Stimulated activated naive CD4-positive, alpha-beta T cell (primary cell): ENCODE data around the gene AP3S1.
"Not testable (repeated sequence)": the region's sequence is repeated elsewhere in the genome, so short reads cannot be mapped to it uniquely, and the experiment has no call there.

Source experiments
- DNase-seq, 6 experiments: peaks; one replicate each; lab custom pipeline; 2025; lab: John Stamatoyannopoulos, UW

Gene AP3S1

GRCh38 chr5:115872447-115872846, 30.7 kb downstream of the AP3S1 start:
- no peak for DNase-seq

GRCh38 chr5:115873392-115873791, 31.7 kb downstream of the AP3S1 start:
- no peak for DNase-seq

GRCh38 chr5:115875447-115875846, 33.7 kb downstream of the AP3S1 start:
- no peak for DNase-seq

- DNase-seq, result not testable (repeated sequence)
Measured at GRCh38 chr5:115877342-115877741, 35.6 kb downstream of the AP3S1 start.

DNA sequence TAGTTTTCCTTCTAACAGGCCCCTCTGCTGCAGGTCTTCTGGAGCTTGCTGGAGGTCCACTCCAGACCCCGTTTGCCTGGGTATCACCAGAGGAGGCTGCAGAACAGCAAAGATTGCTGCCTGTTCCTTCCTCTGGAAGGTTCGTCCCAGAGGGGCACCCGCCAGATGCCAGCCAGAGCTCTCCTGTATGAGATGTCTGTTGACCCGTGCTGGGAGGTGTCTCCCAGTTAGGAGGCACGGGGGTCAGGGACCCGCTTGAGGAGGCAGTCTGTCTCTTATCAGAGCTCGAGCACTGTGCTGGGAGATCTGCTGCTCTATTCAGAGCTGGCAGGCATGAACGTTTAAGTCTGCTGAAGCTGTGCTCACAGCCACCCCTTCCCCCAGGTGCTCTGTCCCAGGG, 40.7 kb downstream of the AP3S1 start:
- not testable (repeated sequence) for DNase-seq

GRCh38 chr5:115884704-115885103, 43.0 kb downstream of the AP3S1 start:
- DNase-seq, result no peak

GRCh38 chr5:115885208-115885607, 43.5 kb downstream of the AP3S1 start:
- DNase-seq, result not testable (repeated sequence)

- DNase-seq, result no peak
Measured at GRCh38 chr5:115888027-115888426, 46.3 kb downstream of the AP3S1 start.

- no peak for DNase-seq
Measured at GRCh38 chr5:115892021-115892420, 50.3 kb downstream of the AP3S1 start.

GRCh38 chr5:115894342-115894741, 52.6 kb downstream of the AP3S1 start:
- DNase-seq, result no peak

DNA sequence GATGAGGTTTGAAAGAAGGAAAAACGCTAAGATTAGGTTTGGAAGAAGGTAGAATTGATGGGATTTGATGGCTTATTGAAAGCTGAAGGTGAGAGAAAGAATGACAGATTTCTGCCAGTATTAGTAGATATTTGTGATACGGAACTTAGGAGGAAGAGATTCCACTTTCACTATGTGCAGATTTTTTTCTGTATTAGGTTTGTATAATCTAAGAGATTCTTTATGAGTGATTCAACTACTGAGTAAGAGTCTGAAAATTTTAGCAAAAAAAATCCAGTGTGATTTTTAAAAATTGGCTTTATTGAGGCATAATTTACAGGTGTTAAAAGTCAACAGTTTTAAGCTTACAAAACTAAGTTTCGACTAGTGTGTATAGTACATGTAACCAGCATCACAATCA, 54.1 kb downstream of the AP3S1 start:
- DNase-seq, result no peak

GRCh38 chr5:115898656-115899055, 56.9 kb downstream of the AP3S1 start:
- no peak for DNase-seq

GRCh38 chr5:115907177-115907576, 65.4 kb downstream of the AP3S1 start:
- DNase-seq, result no peak

DNA sequence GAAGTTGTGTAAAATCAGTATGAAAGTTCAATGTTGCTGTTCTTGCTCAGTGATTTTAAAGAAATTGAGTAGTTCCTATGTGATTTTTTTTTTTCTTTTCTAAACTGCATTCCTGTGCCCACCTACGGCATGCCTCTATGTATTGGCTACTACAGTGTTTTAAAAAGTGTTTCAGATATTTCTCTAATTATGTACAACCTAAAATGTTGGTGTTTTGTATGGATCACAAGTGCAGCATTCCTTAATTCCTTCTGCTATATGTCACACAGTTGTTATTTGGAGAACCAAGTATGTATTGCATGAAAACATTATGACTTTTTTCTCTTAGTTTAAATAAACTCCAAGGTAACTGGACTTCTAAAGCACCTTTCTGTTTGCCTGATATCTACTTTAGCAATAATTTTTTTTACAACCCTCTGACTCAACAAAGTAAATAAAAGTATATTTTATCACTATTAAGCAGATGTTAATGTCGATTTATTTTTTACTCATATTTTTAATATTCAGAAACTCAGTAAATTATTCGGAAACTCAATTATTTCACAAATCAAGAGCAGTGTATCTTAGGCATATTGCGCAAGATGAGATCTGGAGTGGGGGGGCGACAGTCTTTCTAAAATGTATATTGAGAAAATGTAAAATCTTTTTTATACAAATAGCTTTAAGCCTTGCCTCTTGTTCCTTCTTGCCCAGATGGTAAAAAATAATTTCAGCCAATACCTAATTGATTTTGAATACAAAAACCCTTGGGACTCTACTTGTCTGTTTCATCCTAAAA, 72.1 kb downstream of the AP3S1 start:
- not testable (repeated sequence) for DNase-seq

GRCh38 chr5:115920171-115920725, 78.5 kb downstream of the AP3S1 start:
- DNase-seq, result no peak

GRCh38 chr5:115928578-115929407, 87.1 kb downstream of the AP3S1 start:
- not testable (repeated sequence) for DNase-seq

DNA sequence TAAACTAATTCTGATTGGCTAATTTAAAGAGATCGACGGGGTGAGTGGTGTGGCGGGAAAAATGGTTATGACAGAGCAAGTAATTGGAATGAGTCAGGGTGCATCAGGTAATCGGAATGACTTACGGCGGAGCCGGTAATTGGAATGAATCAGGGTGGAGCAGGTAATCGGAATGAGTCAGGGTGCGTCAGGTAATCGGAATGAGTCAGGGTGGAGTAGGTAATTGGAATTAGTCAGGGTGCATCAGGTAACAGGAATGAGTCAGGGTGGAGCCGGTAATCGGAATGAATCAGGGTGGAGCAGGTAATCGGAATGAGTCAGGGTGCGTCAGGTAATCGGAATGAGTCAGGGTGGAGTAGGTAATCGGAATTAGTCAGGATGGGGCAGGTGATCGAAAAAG, 88.4 kb downstream of the AP3S1 start:
- not testable (repeated sequence) for DNase-seq

DNA sequence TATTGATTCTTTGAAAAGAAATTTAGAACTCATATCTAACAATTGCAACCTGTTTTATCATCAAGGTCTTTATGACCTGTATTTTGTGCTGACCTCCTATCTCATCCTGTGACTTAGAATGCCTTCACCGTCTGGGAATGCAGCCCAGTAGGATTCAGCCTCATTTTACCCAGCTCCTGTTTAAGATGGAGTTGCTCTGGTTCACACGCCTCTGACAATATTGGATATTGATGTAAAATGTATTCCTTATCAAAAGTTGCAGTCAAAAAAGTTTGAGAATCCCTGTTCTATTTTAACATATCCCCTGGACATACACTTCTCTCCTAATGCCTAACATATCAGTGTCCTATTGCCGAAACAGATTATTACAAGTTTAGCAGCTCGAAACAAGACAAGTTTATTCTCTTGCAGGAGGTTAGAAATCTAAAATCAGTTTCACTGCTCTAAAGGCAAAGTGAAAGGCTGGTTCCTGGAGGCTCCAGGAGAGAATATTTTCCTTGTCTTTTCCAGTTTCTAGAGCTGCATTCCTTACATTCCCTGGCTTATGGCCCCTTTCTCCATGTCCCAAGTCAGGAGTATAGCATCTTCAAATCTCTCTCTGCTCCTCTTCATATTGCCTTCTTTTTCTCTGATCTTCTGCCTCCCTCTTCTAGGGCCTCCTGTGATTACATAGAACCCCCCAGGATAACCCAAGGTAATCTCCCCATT, 89.0 kb downstream of the AP3S1 start:
- no peak for DNase-seq

- no peak for DNase-seq
Measured at GRCh38 chr5:115932991-115933390, 91.3 kb downstream of the AP3S1 start.

GRCh38 chr5:115934388-115934974, 92.7 kb downstream of the AP3S1 start:
- no peak for DNase-seq

DNA sequence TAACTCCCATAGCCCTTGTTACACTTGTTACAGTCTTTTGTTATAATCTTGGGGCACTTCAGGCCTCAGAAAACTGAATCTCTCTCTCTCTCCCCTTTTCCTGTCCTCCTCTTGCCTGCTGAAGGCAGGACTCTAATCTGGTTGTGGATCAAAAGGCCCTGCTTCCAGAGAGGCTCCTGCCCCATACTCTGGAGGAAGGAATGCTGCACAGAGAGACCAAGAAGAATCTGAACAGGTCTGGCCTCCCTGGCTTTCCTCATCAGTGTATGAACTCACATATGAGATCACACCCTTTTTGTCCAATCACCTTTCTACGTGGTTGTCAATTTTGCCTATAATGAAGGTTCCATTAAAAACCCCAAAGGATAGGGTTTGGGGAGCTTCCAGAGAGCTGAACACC, 94.3 kb downstream of the AP3S1 start:
- no peak for DNase-seq

DNA sequence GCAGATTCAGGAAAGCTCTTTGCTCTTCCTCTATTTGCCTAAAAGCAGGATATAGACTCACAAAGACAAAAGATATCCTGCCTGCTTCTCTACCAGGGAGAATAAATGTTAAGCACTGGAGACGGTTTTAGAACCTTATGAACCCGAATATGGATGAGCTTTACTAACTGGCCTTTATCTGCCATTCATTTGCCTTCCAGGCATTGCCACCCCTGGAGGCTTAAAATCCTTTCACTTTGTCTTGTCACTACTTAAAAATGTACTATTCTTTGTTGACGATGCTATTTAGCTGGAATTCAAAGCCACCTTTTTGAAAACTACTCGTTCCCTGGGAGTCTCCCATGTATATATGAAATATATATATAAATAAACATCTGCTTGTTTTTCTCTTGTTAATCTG, 97.3 kb downstream of the AP3S1 start:
- DNase-seq, result no peak
